ENCODE data around the gene CYBRD1. TPM values are rescaled to one million over a fixed set of nuclear protein-coding genes. Genes with fewer than 3 reads are reported as not detected.

Gene CYBRD1
- total and polyA plus RNA-seq, 3 donors from 2014 or later = 53.1 to 60.1 (median 53.5) TPM

DNA sequence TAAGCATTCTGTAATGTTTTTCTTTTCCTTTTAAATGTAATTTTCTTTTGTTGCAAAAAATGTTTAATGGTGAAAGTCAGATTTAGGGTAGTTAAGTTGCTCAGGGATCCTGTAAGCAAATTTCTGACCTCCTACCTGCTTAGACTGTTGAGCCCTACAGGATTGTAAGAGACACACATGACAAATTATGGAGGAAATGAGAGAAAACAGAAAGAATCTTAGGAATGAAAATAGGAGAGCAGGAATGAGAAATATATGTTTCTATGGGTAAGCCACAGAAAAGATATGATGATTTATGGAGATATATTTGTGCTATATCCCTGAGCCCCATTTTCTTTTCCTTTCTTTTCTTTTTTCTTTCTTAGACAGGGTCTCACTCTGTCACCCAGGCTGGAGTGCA, 28.3 kb downstream of the CYBRD1 start:
- H3K27me3 ChIP-seq = no peaks in the 10 kb centered on the region
- TF ChIP-seq POLR2A (IDR thresholded peaks at IDR 0.05) (no peak), CTCF (IDR thresholded peaks at IDR 0.05) (no peak)
- no peaks in the 10 kb centered on the region for H3K9me3 ChIP-seq
- DNase-seq = no peak
- H3K36me3 ChIP-seq (ENCODE audit: low read depth, missing control alignments) = no peaks in the 10 kb centered on the region
- no peak overlapping the region for H3K4me3 ChIP-seq
- intact Hi-C loops (cut with DNase I; ENCODE audit: low total_unique reads) = no loop called here
- H3K4me1 ChIP-seq = no peaks in the 10 kb centered on the region
- H3K27ac ChIP-seq = no peak overlapping the region

- TF ChIP-seq POLR2A (IDR thresholded peaks at IDR 0.05) (no peak), CTCF (IDR thresholded peaks at IDR 0.05) (no peak)
- Histone ChIP-seq H3K4me3 (no peak overlapping the region), H3K9me3 (no peaks in the 10 kb centered on the region), H3K27me3 (no peaks in the 10 kb centered on the region), H3K36me3 (ENCODE audit: low read depth, missing control alignments) (no peaks in the 10 kb centered on the region), H3K4me1 (no peaks in the 10 kb centered on the region), H3K27ac (no peak overlapping the region)
- intact Hi-C loops (cut with DNase I; ENCODE audit: low total_unique reads) = no loop called here
- DNase-seq = no peak
Observed at GRCh38 chr2:171551836-171552235, 29.6 kb downstream of the CYBRD1 start.

GRCh38 chr2:171553236-171553635, 31.0 kb downstream of the CYBRD1 start:
- 88 to 91% methylated on average over 2 of the region's 2 CpGs for WGBS, 2 donors
- Histone ChIP-seq H3K4me3 (no peak overlapping the region), H3K27me3 (no peaks in the 10 kb centered on the region), H3K36me3 (ENCODE audit: low read depth, missing control alignments) (no peaks in the 10 kb centered on the region), H3K9me3 (no peaks in the 10 kb centered on the region), H3K4me1 (no peaks in the 10 kb centered on the region), H3K27ac (no peak overlapping the region)
- DNase-seq = no peak
- no peak for TF ChIP-seq CTCF (IDR thresholded peaks at IDR 0.05)
- TF ChIP-seq POLR2A (IDR thresholded peaks at IDR 0.05) = no peak
- intact Hi-C loops (cut with DNase I; ENCODE audit: low total_unique reads) = no loop called here

DNA sequence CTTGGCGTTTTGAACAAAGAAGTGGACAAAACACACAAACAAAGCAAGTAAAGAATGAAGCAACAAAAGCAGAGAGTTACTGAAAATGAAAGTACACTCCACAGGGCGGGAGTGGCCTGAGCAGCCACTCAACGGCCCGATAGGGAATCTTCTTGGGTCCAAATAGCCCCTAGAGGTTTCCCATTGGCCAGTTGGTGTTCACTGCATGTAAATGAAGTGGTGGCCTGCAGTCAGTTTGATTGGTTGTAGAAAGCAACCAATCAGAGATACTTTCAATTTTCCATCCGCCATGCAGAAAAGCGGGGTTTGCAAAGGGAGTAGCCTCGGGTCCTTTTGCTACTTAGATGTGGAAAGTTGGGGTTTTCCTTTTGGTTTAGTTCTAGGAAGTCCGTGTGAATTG, 31.6 kb downstream of the CYBRD1 start:
- Histone ChIP-seq H3K4me3 (no peak overlapping the region), H3K4me1 (no peaks in the 10 kb centered on the region), H3K27me3 (no peaks in the 10 kb centered on the region), H3K36me3 (ENCODE audit: low read depth, missing control alignments) (no peaks in the 10 kb centered on the region), H3K27ac (no peak overlapping the region), H3K9me3 (no peaks in the 10 kb centered on the region)
- DNase-seq = peak; percentile 58
- intact Hi-C loops (cut with DNase I; ENCODE audit: low total_unique reads) = no loop called here
- no peak for TF ChIP-seq CTCF (IDR thresholded peaks at IDR 0.05)
- TF ChIP-seq POLR2A (IDR thresholded peaks at IDR 0.05) = no peak
- 59 to 70% methylated on average over 8 of the region's 8 CpGs for WGBS, 2 donors

GRCh38 chr2:171554991-171555615, 32.8 kb downstream of the CYBRD1 start:
- no peak for TF ChIP-seq CTCF (IDR thresholded peaks at IDR 0.05)
- TF ChIP-seq POLR2A (IDR thresholded peaks at IDR 0.05) = no peak
- Histone ChIP-seq H3K4me3 (no peak overlapping the region), H3K27me3 (no peaks in the 10 kb centered on the region), H3K9me3 (no peaks in the 10 kb centered on the region), H3K27ac (no peak overlapping the region), H3K36me3 (ENCODE audit: low read depth, missing control alignments) (no peaks in the 10 kb centered on the region), H3K4me1 (no peaks in the 10 kb centered on the region)
- no peak for DNase-seq
- 57 to 89% methylated on average over 3 of the region's 3 CpGs for WGBS, 2 donors
- intact Hi-C loops (cut with DNase I; ENCODE audit: low total_unique reads) = no loop called here

Data from testis (tissue), 3 donors.